H7 (cell line): ENCODE data around the gene MAP6D1. TPM values are rescaled to one million over a fixed set of nuclear protein-coding genes. Genes with fewer than 3 reads are reported as not detected.
A peak's percentile ranks its signal among the peaks of the same experiment; 100 is the strongest.

ENCODE experiments used
- DNase-seq: peaks from one replicate; pipeline ENCODE4 v3.0.0; 2012
- H3K27me3 ChIP-seq: 2 replicates; pipeline ENCODE4 v1.6.0; 2011; ENCODE audit warnings: mild to moderate bottlenecking, low read length; ENCODE audit not compliant: control insufficient read depth, insufficient read depth
- H3K36me3 ChIP-seq: replicated peaks from 2 replicates; pipeline ENCODE4 v1.5.1; 2011; ENCODE audit warnings: low read length; ENCODE audit not compliant: control insufficient read depth, insufficient read depth
- H3K4me3 ChIP-seq: 2 replicates; pipeline ENCODE4 v1.5.1; 2011; ENCODE audit warnings: low read depth, mild to moderate bottlenecking, control low read depth, low read length, moderate library complexity; ENCODE audit not compliant: insufficient read depth
- total RNA-seq: library from RNA; depleted of rRNA; stranded (reverse); fragments of >200 nt; shearing (Covaris generic); gene quantifications from 2 replicates; pipeline ENCODE4 v1.2.3, GENCODE V29; 2014; rRNA removed

MAP6D1 gene
- total RNA-seq, 1 experiment from 2014 or later = 4.4 TPM

GRCh38 chr3:183768114-183768513, 57.3 kb downstream of the MAP6D1 start:
- no peak for DNase-seq
- no peak overlapping the region for H3K4me3 ChIP-seq
- peaks cover 13% of the 10 kb centered on the region for H3K36me3 ChIP-seq
- H3K27me3 ChIP-seq = no peaks in the 10 kb centered on the region

- H3K27me3 ChIP-seq = no peaks in the 10 kb centered on the region
- DNase-seq = peak; percentile 79
- no peak overlapping the region for H3K4me3 ChIP-seq
- peaks cover 14% of the 10 kb centered on the region for H3K36me3 ChIP-seq
These were observed 58.4 kb downstream of the MAP6D1 start for GRCh38 chr3:183766745-183767606.

GRCh38 chr3:183766107-183766506, 59.3 kb downstream of the MAP6D1 start:
- H3K36me3 ChIP-seq = peaks cover 20% of the 10 kb centered on the region
- H3K27me3 ChIP-seq = no peaks in the 10 kb centered on the region
- H3K4me3 ChIP-seq = no peak overlapping the region
- DNase-seq = no peak

Other genes starting within 250 kb of the MAP6D1 start
- gene KLHL24, start 190.0 kb downstream of the MAP6D1 start, total RNA-seq = 27.9 and 48.7 TPM in 2 replicates
- 46.5 and 58.7 TPM in 2 replicates for gene YEATS2, start 127.8 kb downstream of the MAP6D1 start, total RNA-seq
- gene PARL, start 59.3 kb upstream of the MAP6D1 start, total RNA-seq = 37.4 and 55.2 TPM in 2 replicates
- 15.7 and 17.9 TPM in 2 replicates for gene ABCC5, start 192.3 kb upstream of the MAP6D1 start, total RNA-seq
- gene HTR3D, start 206.2 kb upstream of the MAP6D1 start, total RNA-seq = not detected in 2 replicates
- gene HTR3C, start 227.5 kb upstream of the MAP6D1 start, total RNA-seq = not detected in 2 replicates